PC-3 (cell line): Measurements from ENCODE around the gene LLGL2. TPM values are rescaled to one million over a fixed set of nuclear protein-coding genes. Genes with fewer than 3 reads are reported as not detected.

Source experiments
- ATAC-seq: fragments of 200-7000 bp; cut with Tn5 transposase; 2 replicates; pipeline ENCODE4 v1.9.1; 2020; ENCODE audit warnings: mild to moderate bottlenecking, moderate library complexity
- BruUV-seq: library from RNA; stranded (reverse); fragments of 400-500 nt; replicated peaks from 2 replicates; lab custom pipeline; 2021; lab: Mats Ljungman, UMichigan
- CTCF ChIA-PET: fragments of 300-600 bp; sonication (Branson Sonifier 250); formaldehyde crosslinking; loops from one replicate; lab custom pipeline; 2022; ENCODE audit warnings: antibody characterized with exemption; lab: Charles Lee
- POLR2A ChIA-PET: fragments of 300-600 bp; sonication (Branson Sonifier 250); formaldehyde crosslinking; loops from one replicate; lab custom pipeline; 2022; ENCODE audit warnings: antibody characterized with exemption; ENCODE audit not compliant: unreplicated experiment; lab: Charles Lee
- DNase-seq: peaks from one replicate; pipeline ENCODE4 v3.0.0-alpha.2; 2015
- H2AFZ ChIP-seq: fragments of 300-600 bp; sonication (generic); 2 replicates; pipeline ENCODE4 v1.6.0; 2016; ENCODE audit warnings: antibody characterized with exemption, low read length
- H3F3A ChIP-seq: fragments of 300-600 bp; sonication (generic); one replicate; pipeline ENCODE4 v1.6.0; 2017; ENCODE audit warnings: antibody characterized with exemption, low read length, control low read depth, mild to moderate bottlenecking; ENCODE audit not compliant: unreplicated experiment
- H3K27ac ChIP-seq: fragments of 300-600 bp; sonication (generic); 2 replicates; pipeline ENCODE4 v1.5.1; 2016; ENCODE audit warnings: mild to moderate bottlenecking, low read length
- H3K27me3 ChIP-seq: fragments of 300-600 bp; sonication (generic); 2 replicates; pipeline ENCODE4 v1.6.1; 2016; ENCODE audit warnings: low read length, mixed read lengths
- H3K36me3 ChIP-seq: fragments of 300-600 bp; sonication (generic); 2 replicates; pipeline ENCODE4 v1.6.1; 2016; ENCODE audit warnings: low read depth, mixed run types, low read length, mixed read lengths
- H3K4me1 ChIP-seq: fragments of 300-600 bp; sonication (generic); 2 replicates; pipeline ENCODE4 v1.5.1; 2016; ENCODE audit warnings: low read length; ENCODE audit not compliant: insufficient read depth
- H3K4me2 ChIP-seq: fragments of 300-600 bp; sonication (generic); 2 replicates; pipeline ENCODE4 v1.6.0; 2016; ENCODE audit warnings: low read length
- H3K4me3 ChIP-seq: fragments of 300-600 bp; sonication (generic); 2 replicates; pipeline ENCODE4 v1.5.1; 2016; ENCODE audit warnings: mild to moderate bottlenecking, low read length, mixed read lengths
- H3K79me2 ChIP-seq: fragments of 300-600 bp; sonication (generic); 2 replicates; pipeline ENCODE4 v1.6.1; 2017; ENCODE audit warnings: low read length, mixed read lengths
- H3K9ac ChIP-seq: fragments of 300-600 bp; sonication (generic); 2 replicates; pipeline ENCODE4 v1.6.0; 2016; ENCODE audit warnings: mild to moderate bottlenecking, low read length
- H3K9me2 ChIP-seq: fragments of 300-600 bp; sonication (generic); replicated peaks from 2 replicates; pipeline ENCODE4 v1.6.1; 2016; ENCODE audit warnings: mixed run types, low read length, mixed read lengths
- H3K9me3 ChIP-seq: fragments of 300-600 bp; sonication (generic); 2 replicates; pipeline ENCODE4 v1.6.1; 2016; ENCODE audit warnings: low read length, mixed read lengths
- H4K20me1 ChIP-seq: fragments of 300-600 bp; sonication (generic); 2 replicates; pipeline ENCODE4 v1.6.1; 2016; ENCODE audit warnings: low read length, mixed read lengths
- EZH2 ChIP-seq: fragments of 300-600 bp; sonication (generic); IDR thresholded peaks from one replicate; pipeline ENCODE4 v1.6.1; 2017; ENCODE audit warnings: antibody characterized with exemption, mild to moderate bottlenecking, low read length; ENCODE audit not compliant: unreplicated experiment
- EZH2phosphoT487 ChIP-seq: fragments of 300-600 bp; sonication (generic); IDR thresholded peaks from 2 replicates; pipeline ENCODE4 v1.6.1; 2018; ENCODE audit warnings: mild to moderate bottlenecking, antibody characterized with exemption, low read length, borderline replicate concordance
- intact Hi-C: fragments of 100-400 bp; cut with micrococcal nuclease; formaldehyde crosslinking; loops from 2 replicates; pipeline ENCODE4 v1.9.0; 2023
- total RNA-seq: library from RNA; depleted of rRNA; stranded (reverse); fragments of >200 nt; gene quantifications from 2 replicates; pipeline ENCODE4 v1.2.3, GENCODE V29; 2014
- TF ChIP-seq, protein P1 (sequence below): fragments of 300-600 bp; sonication (generic); conservative IDR thresholded peaks from 2 replicates; pipeline ENCODE4 v1.5.1; 2017; ENCODE audit warnings: antibody characterized with exemption, low read depth, mild to moderate bottlenecking, low read length

LLGL2 gene
- total RNA-seq, 1 experiment from 2014 or later: 92.9 TPM

DNA sequence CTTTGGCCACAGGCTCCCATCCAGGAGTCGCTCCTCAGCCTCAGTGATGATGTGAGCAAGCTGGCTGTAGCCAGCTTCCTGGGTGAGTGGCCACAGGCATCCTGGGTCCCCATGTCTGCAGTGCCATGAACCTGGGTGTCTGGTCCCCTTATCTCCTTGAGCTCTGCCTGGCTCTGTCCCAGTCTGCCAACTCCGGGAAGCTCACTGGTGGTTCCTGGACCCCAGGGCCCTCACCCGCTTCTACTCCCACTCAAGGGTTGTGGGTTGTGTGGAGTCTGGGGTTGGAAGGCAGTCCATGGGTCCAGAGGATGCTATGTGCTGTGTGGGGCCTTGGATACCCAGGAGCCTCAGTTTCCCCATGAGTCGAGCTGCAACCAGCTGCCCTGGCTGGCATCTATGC lies 96.0 kb downstream of the LLGL2 start:
- H3K36me3 ChIP-seq: no peaks in the 10 kb centered on the region
- no peaks in the 10 kb centered on the region for H3K9me2 ChIP-seq
- H3K79me2 ChIP-seq: no peaks in the 10 kb centered on the region
- H3K27me3 ChIP-seq: no peaks in the 10 kb centered on the region
- CTCF ChIA-PET: interaction anchor here (3.2 kb wide), 1 partner anchor 11 kb away, joined by 8 read pairs; the partner anchor contains the start of gene SMIM5
- no TSS peak for BruUV-seq
- DNase-seq: no peak
- no peak overlapping the region for H3K4me2 ChIP-seq
- H4K20me1 ChIP-seq: no peaks in the 10 kb centered on the region
- H3K4me3 ChIP-seq: no peak overlapping the region
- H3K27ac ChIP-seq: no peak overlapping the region
- no peak overlapping the region for H3K9ac ChIP-seq
- H3K4me1 ChIP-seq: no peaks in the 10 kb centered on the region
- H3F3A ChIP-seq: no peaks in the 10 kb centered on the region
- intact Hi-C loops: no loop called here
- H3K9me3 ChIP-seq: no peaks in the 10 kb centered on the region
- no peak overlapping the region for H2AFZ ChIP-seq
- POLR2A ChIA-PET: no interaction called here
- no peak for ATAC-seq
- TF ChIP-seq EZH2phosphoT487 (no peak), EZH2 (no peak)
- TF ChIP-seq, protein P1, sequence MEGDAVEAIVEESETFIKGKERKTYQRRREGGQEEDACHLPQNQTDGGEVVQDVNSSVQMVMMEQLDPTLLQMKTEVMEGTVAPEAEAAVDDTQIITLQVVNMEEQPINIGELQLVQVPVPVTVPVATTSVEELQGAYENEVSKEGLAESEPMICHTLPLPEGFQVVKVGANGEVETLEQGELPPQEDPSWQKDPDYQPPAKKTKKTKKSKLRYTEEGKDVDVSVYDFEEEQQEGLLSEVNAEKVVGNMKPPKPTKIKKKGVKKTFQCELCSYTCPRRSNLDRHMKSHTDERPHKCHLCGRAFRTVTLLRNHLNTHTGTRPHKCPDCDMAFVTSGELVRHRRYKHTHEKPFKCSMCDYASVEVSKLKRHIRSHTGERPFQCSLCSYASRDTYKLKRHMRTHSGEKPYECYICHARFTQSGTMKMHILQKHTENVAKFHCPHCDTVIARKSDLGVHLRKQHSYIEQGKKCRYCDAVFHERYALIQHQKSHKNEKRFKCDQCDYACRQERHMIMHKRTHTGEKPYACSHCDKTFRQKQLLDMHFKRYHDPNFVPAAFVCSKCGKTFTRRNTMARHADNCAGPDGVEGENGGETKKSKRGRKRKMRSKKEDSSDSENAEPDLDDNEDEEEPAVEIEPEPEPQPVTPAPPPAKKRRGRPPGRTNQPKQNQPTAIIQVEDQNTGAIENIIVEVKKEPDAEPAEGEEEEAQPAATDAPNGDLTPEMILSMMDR: no peak

DNA sequence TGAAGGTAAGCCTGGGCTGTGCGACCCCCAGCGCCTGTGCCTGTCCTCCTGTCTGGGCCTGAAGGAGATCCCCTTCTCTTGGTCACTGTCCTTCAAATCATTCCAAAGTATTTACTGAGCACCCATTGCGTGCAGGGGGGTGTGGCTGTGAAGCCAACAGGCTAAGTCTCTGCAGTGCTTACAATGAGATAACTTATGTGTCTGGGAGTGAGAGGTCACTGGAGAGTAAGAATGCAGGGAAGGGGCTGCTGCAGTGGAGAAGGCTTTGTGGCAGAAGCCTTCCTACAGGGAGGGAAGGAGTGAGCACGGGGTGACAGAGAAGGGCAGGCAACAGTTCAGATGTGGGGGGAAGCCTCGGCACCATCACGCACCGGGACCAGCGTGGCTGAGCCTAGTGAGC lies 96.6 kb downstream of the LLGL2 start:
- BruUV-seq: TSS peak; percentile 5
- intact Hi-C loops: no loop called here
- Histone ChIP-seq H3K4me3 (no peak overlapping the region), H3K36me3 (no peaks in the 10 kb centered on the region), H3K79me2 (no peaks in the 10 kb centered on the region), H2AFZ (no peak overlapping the region), H3K4me2 (no peak overlapping the region), H3K27ac (no peak overlapping the region), H4K20me1 (no peaks in the 10 kb centered on the region), H3K27me3 (no peaks in the 10 kb centered on the region), H3K9me3 (no peaks in the 10 kb centered on the region), H3F3A (no peaks in the 10 kb centered on the region), H3K4me1 (no peaks in the 10 kb centered on the region), H3K9me2 (no peaks in the 10 kb centered on the region), H3K9ac (no peak overlapping the region)
- CTCF ChIA-PET: interaction anchor here (3.2 kb wide), 1 partner anchor 11 kb away, joined by 8 read pairs; the partner anchor contains the start of gene SMIM5
- ATAC-seq: no peak
- no peak for DNase-seq
- POLR2A ChIA-PET: no interaction called here
- TF ChIP-seq EZH2 (no peak), EZH2phosphoT487 (no peak)
- TF ChIP-seq, protein P1: no peak

DNA sequence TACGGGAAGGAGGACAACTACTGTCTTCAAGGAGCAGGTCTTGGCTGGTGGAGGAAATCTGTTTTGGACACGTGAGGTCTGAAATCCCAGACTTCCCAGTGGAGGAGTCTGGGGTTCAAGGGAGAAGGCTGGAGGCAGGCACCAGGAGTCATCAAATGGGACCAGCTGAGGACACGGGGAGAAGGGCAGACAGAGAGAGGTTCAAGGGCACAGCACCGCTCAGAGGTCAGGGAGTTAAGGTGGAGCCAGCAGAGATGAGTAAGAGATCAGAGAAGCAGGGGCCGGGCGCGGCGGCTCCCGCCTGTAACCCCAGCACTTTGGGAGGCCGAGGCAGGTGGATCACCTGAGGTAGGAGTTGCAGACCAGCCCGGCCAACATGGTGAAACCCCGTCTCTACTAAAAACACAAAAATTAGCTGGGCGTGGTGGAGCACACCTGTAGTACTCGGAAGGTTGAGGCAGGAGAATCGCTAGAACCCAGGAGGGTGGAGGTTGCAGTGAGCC lies 97.3 kb downstream of the LLGL2 start:
- ATAC-seq (no peak), DNase-seq (no peak)
- Histone ChIP-seq H3F3A (no peaks in the 10 kb centered on the region), H3K9ac (no peak overlapping the region), H3K9me2 (no peaks in the 10 kb centered on the region), H3K27ac (no peak overlapping the region), H4K20me1 (no peaks in the 10 kb centered on the region), H3K4me1 (no peaks in the 10 kb centered on the region), H3K27me3 (no peaks in the 10 kb centered on the region), H3K36me3 (no peaks in the 10 kb centered on the region), H3K4me3 (no peak overlapping the region), H2AFZ (no peak overlapping the region), H3K9me3 (no peaks in the 10 kb centered on the region), H3K4me2 (no peak overlapping the region), H3K79me2 (no peaks in the 10 kb centered on the region)
- POLR2A ChIA-PET: no interaction called here
- intact Hi-C loops: no loop called here
- no TSS peak for BruUV-seq
- TF ChIP-seq EZH2phosphoT487 (no peak), EZH2 (no peak)
- TF ChIP-seq, protein P1: no peak
- CTCF ChIA-PET: no interaction called here
